ENCODE results near the gene SERPINB1. TPM values are rescaled to one million over a fixed set of nuclear protein-coding genes. Genes with fewer than 3 reads are reported as not detected.
"Not testable (repeated sequence)": the region's sequence is repeated elsewhere in the genome, so short reads cannot be mapped to it uniquely, and the experiment has no call there.

Gene SERPINB1
- polyA plus RNA-seq, 1 donor = 14.4 TPM

GRCh38 chr6:2865694-2866151 lies 24.1 kb upstream of the SERPINB1 start:
- DNase-seq = no peak

GRCh38 chr6:2865270-2865669 lies 23.6 kb upstream of the SERPINB1 start:
- no peak for DNase-seq

GRCh38 chr6:2863901-2864300 lies 22.2 kb upstream of the SERPINB1 start:
- DNase-seq = no peak

GRCh38 chr6:2862712-2863181 lies 21.1 kb upstream of the SERPINB1 start:
- DNase-seq = no peak

GRCh38 chr6:2861822-2862164 lies 20.1 kb upstream of the SERPINB1 start:
- no peak for DNase-seq

- no peak for DNase-seq
These were observed 19.6 kb upstream of the SERPINB1 start for GRCh38 chr6:2861060-2861821.

- DNase-seq = not testable (repeated sequence)
These were observed 19.0 kb upstream of the SERPINB1 start for GRCh38 chr6:2860706-2861059.

- DNase-seq = not testable (repeated sequence)
These were observed 18.4 kb upstream of the SERPINB1 start for GRCh38 chr6:2859798-2860705.

- no peak for DNase-seq
These were observed 17.6 kb upstream of the SERPINB1 start for GRCh38 chr6:2859185-2859700.

- DNase-seq = peak; percentile 58
These were observed 16.1 kb upstream of the SERPINB1 start for GRCh38 chr6:2857580-2858337.

GRCh38 chr6:2857185-2857579 lies 15.5 kb upstream of the SERPINB1 start:
- no peak for DNase-seq

GRCh38 chr6:2855061-2855519 lies 13.4 kb upstream of the SERPINB1 start:
- DNase-seq = no peak

GRCh38 chr6:2854396-2854982 lies 12.8 kb upstream of the SERPINB1 start:
- no peak for DNase-seq

GRCh38 chr6:2853769-2854395 lies 12.2 kb upstream of the SERPINB1 start:
- peak; percentile 59 for DNase-seq

- DNase-seq = not testable (repeated sequence)
These were observed 11.7 kb upstream of the SERPINB1 start for GRCh38 chr6:2853378-2853768.

GRCh38 chr6:2852921-2853322 lies 11.3 kb upstream of the SERPINB1 start:
- DNase-seq = no peak

- no peak for DNase-seq
These were observed 10.8 kb upstream of the SERPINB1 start for GRCh38 chr6:2852514-2852855.

GRCh38 chr6:2851727-2852513 lies 10.3 kb upstream of the SERPINB1 start:
- DNase-seq = no peak

GRCh38 chr6:2850538-2851113 lies 9.0 kb upstream of the SERPINB1 start:
- DNase-seq = no peak

GRCh38 chr6:2848851-2849250 lies 7.2 kb upstream of the SERPINB1 start:
- DNase-seq = no peak

- DNase-seq = no peak
These were observed 4.2 kb upstream of the SERPINB1 start for GRCh38 chr6:2845880-2846208.

All from hindlimb muscle (tissue), 1 donor.